ENCODE results near the gene P4HA2. TPM values are rescaled to one million over a fixed set of nuclear protein-coding genes. Genes with fewer than 3 reads are reported as not detected.

P4HA2 gene
- total RNA-seq, 4 donors from 2014 or later: 22.1 to 53.5 (median 32.7) TPM

- Histone ChIP-seq H3K27me3 (peaks cover 17% of the 10 kb centered on the region), H3K9me3 (no peaks in the 10 kb centered on the region), H3K27ac (peak overlapping the region; percentile 87 to 97 (median 94)), H3K4me3 (peak overlapping the region in 1 of 4 donors; percentile 3), H3K4me1 (peaks cover 28 to 68% (median 57%) of the 10 kb centered on the region in 4 donors), H3K36me3 (no peaks in the 10 kb centered on the region)
- 31 to 44% methylated on average over 2 to 6 of the region's 6 CpGs for WGBS, 2 donors (ENCODE audit: low coverage in 1 of 2)
- intact Hi-C loops (cut with DNase I; ENCODE audit: low total_unique reads): no loop called here
- DNase-seq: peak; percentile 46
- in situ Hi-C loops (cut with MboI; ENCODE audit: low pct_ligation_motif_present in 1 of 4, low pct_unique_long_range_greater_than_20kb in 1 of 4, low sequenced_read_pairs in 3 of 4): loop anchor here in 1 of 4 donors (25.0 kb wide), 1 partner anchor 276 kb away; the partner anchor contains the start of gene IL5
- TF ChIP-seq POLR2A (IDR thresholded peaks at IDR 0.05): no peak
- TF ChIP-seq POLR2AphosphoS5 (IDR thresholded peaks at IDR 0.05): peak in 1 of 3 donors; percentile 10
- TF ChIP-seq EP300 (IDR thresholded peaks at IDR 0.05; ENCODE audit: low read depth): no peak
Observed at GRCh38 chr5:132260714-132261551, 33.3 kb upstream of the P4HA2 start.

GRCh38 chr5:132260051-132260450, 32.4 kb upstream of the P4HA2 start:
- intact Hi-C loops (cut with DNase I; ENCODE audit: low total_unique reads) (no loop called here), in situ Hi-C loops (cut with MboI; ENCODE audit: low pct_ligation_motif_present in 1 of 4, low pct_unique_long_range_greater_than_20kb in 1 of 4, low sequenced_read_pairs in 3 of 4) (loop anchor here in 1 of 4 donors (25.0 kb wide), 1 partner anchor 277 kb away; the partner anchor contains the start of gene IL5)
- WGBS, 2 donors (ENCODE audit: low coverage in 1 of 2): 66 to 72% methylated on average over 3 to 6 of the region's 6 CpGs
- H3K27ac ChIP-seq: peak overlapping the region; percentile 87 to 97 (median 94)
- no peaks in the 10 kb centered on the region for H3K36me3 ChIP-seq
- peaks cover 17% of the 10 kb centered on the region for H3K27me3 ChIP-seq
- H3K4me3 ChIP-seq: peak overlapping the region in 2 of 4 donors; percentile 59 to 67
- H3K9me3 ChIP-seq: no peaks in the 10 kb centered on the region
- DNase-seq: no peak
- H3K4me1 ChIP-seq: peaks cover 19 to 59% (median 48%) of the 10 kb centered on the region in 4 donors
- TF ChIP-seq POLR2AphosphoS5 (IDR thresholded peaks at IDR 0.05): peak in 2 of 3 donors; percentile 20 to 60
- no peak for TF ChIP-seq CTCF (IDR thresholded peaks at IDR 0.05)
- no peak for TF ChIP-seq POLR2A (IDR thresholded peaks at IDR 0.05)
- TF ChIP-seq EP300 (IDR thresholded peaks at IDR 0.05; ENCODE audit: low read depth): peak; percentile 82

- H3K4me3 ChIP-seq: peak overlapping the region in 3 of 4 donors; percentile 45 to 67 (median 59)
- H3K9me3 ChIP-seq: no peaks in the 10 kb centered on the region
- intact Hi-C loops (cut with DNase I; ENCODE audit: low total_unique reads): loop anchor here (5.0 kb wide), 1 partner anchor 33 kb away; the partner anchor contains the start of gene SLC22A4
- WGBS, 2 donors (ENCODE audit: low coverage in 1 of 2): 81% methylated on average over 15 of the region's 24 CpGs; no CpG with 5 or more reads in 1 of the 2 donors
- TF ChIP-seq CTCF (IDR thresholded peaks at IDR 0.05) (no peak), POLR2AphosphoS5 (IDR thresholded peaks at IDR 0.05) (peak; percentile 74 to 82 (median 79)), POLR2A (IDR thresholded peaks at IDR 0.05) (peak; percentile 58), EP300 (IDR thresholded peaks at IDR 0.05; ENCODE audit: low read depth) (peak; percentile 40)
- in situ Hi-C loops (cut with MboI; ENCODE audit: low pct_ligation_motif_present in 1 of 4, low pct_unique_long_range_greater_than_20kb in 1 of 4, low sequenced_read_pairs in 3 of 4): loop anchor here in 1 of 4 donors (25.0 kb wide), 1 partner anchor 278 kb away; the partner anchor contains the start of gene IL5
- H3K4me1 ChIP-seq: peaks cover 12 to 57% (median 41%) of the 10 kb centered on the region in 4 donors
- DNase-seq: peak; percentile 56
- peaks cover 17% of the 10 kb centered on the region for H3K27me3 ChIP-seq
- peak overlapping the region; percentile 87 to 97 (median 94) for H3K27ac ChIP-seq
- no peaks in the 10 kb centered on the region for H3K36me3 ChIP-seq
Observed at GRCh38 chr5:132259069-132259851, 31.6 kb upstream of the P4HA2 start.
